ENCODE measurements around the gene GRM8.

GRCh38 chr7:126840869-126841268 lies 411.9 kb downstream of the GRM8 start:
- no peak for TF ChIP-seq CTCF (conservative IDR thresholded peaks at IDR 0.05)
- TF ChIP-seq ZFX (IDR thresholded peaks at IDR 0.05), result no peak
